HG02588 (cell line): Measurements from ENCODE around the gene POLR2C.

ENCODE experiments used
- ATAC-seq: cut with Tn5 transposase; IDR thresholded peaks from one replicate; pipeline ENCODE4 v1.9.1; 2021; ENCODE audit warnings: mild to moderate bottlenecking, moderate library complexity; ENCODE audit not compliant: unreplicated experiment

POLR2C gene

GRCh38 chr16:57447186-57447962 lies 15.1 kb upstream of the POLR2C start, which contains the start of the genes CIAPIN1 and COQ9:
Gene CIAPIN1, minus strand, starts transcription at chr16:57447385. Its CDS starts 6,457 bp downstream, at chr16:57440928.
Gene COQ9, plus strand, starts transcription at chr16:57447479. Its CDS starts 27 bp downstream, at chr16:57447506.
- peak; percentile 95 for ATAC-seq

GRCh38 chr16:57452021-57452420 lies 10.5 kb upstream of the POLR2C start:
- ATAC-seq: no peak

- ATAC-seq: peak; percentile 16
These were observed 491 bp downstream of the POLR2C start for GRCh38 chr16:57462978-57463362.

GRCh38 chr16:57464523-57464922 lies 2.0 kb downstream of the POLR2C start:
- no peak for ATAC-seq

- no peak for ATAC-seq
These were observed 5.9 kb downstream of the POLR2C start for GRCh38 chr16:57468346-57468745.

GRCh38 chr16:57469046-57469445 lies 6.6 kb downstream of the POLR2C start:
- no peak for ATAC-seq

GRCh38 chr16:57469917-57470470 lies 7.5 kb downstream of the POLR2C start:
- no peak for ATAC-seq

- ATAC-seq: no peak
These were observed 8.2 kb downstream of the POLR2C start for GRCh38 chr16:57470711-57471110.

GRCh38 chr16:57471209-57471608 lies 8.7 kb downstream of the POLR2C start:
- ATAC-seq: no peak

- ATAC-seq: no peak
These were observed 9.6 kb downstream of the POLR2C start for GRCh38 chr16:57471852-57472664.

- no peak for ATAC-seq
These were observed 10.2 kb downstream of the POLR2C start for GRCh38 chr16:57472665-57473060.

GRCh38 chr16:57473176-57473840 lies 10.8 kb downstream of the POLR2C start:
- no peak for ATAC-seq

GRCh38 chr16:57473906-57474305 lies 11.4 kb downstream of the POLR2C start:
- no peak for ATAC-seq

- no peak for ATAC-seq
These were observed 12.5 kb downstream of the POLR2C start for GRCh38 chr16:57474671-57475661.

GRCh38 chr16:57475711-57476339 lies 13.3 kb downstream of the POLR2C start:
- peak; percentile 85 for ATAC-seq

- no peak for ATAC-seq
These were observed 14.3 kb downstream of the POLR2C start for GRCh38 chr16:57476546-57477410.

GRCh38 chr16:57477531-57478202 lies 15.2 kb downstream of the POLR2C start:
- no peak for ATAC-seq
